Hepatocyte (in vitro differentiated cells): Measurements from ENCODE around the gene FLAD1.

Experiments
- EZH2 ChIP-seq: fragments of 200-600 bp; sonication (generic); IDR thresholded peaks from 2 replicates; pipeline ENCODE4 v1.6.1; 2016; ENCODE audit warnings: antibody characterized with exemption, mild to moderate bottlenecking, borderline replicate concordance
- TF ChIP-seq, protein P1 (sequence below): fragments of 200-600 bp; sonication (generic); IDR thresholded peaks from 2 replicates; pipeline ENCODE4 v1.5.1; 2016; ENCODE audit warnings: antibody characterized with exemption, mild to moderate bottlenecking; ENCODE audit not compliant: poor library complexity

DNA sequence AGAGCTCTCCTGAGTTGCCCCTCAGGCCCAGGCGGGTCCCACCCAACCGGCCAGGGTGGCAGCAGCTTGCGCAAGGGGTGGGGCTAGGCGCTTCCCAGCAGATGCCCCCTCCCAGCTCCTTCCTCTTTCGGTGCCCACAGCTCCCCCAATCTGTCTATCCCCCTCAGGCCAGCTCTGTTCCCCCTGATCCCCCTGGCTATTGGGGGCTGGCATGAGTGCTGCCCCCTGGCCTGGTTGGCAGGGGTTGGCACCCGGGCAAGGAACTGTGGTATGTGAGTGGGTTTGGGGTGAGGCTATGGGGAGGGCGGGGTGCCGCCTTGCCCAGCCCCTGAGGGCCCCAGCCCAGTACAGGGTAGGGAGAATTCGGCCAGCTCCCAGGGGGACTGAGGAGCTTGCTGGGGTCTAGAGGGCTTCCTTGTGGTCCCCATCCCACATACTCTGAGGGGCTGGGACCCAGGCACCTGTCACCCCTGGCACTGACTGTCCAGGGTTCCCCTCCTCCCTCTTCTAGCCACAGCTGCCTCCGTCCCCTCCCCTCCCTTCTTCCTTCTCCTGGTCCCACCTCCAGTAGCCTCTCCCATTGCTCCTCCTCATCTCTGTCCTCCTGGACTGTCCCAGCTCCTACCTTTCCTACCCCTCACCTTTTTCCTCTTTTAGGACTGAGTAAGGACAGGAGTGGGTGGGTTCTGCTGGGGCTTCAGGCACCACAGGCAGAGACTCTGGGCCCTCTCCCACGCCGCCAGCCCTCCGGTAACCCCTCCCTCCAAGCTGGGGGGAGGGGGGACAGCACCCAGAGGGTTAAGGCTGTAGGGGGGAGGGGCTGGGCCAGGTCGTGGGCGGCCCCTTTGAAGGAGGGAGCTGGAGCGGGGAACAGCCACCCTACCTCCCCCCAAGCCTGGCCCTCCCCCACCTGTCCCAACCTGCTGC is 25.1 kb downstream of the FLAD1 start:
- TF ChIP-seq, protein P1, sequence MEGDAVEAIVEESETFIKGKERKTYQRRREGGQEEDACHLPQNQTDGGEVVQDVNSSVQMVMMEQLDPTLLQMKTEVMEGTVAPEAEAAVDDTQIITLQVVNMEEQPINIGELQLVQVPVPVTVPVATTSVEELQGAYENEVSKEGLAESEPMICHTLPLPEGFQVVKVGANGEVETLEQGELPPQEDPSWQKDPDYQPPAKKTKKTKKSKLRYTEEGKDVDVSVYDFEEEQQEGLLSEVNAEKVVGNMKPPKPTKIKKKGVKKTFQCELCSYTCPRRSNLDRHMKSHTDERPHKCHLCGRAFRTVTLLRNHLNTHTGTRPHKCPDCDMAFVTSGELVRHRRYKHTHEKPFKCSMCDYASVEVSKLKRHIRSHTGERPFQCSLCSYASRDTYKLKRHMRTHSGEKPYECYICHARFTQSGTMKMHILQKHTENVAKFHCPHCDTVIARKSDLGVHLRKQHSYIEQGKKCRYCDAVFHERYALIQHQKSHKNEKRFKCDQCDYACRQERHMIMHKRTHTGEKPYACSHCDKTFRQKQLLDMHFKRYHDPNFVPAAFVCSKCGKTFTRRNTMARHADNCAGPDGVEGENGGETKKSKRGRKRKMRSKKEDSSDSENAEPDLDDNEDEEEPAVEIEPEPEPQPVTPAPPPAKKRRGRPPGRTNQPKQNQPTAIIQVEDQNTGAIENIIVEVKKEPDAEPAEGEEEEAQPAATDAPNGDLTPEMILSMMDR: no peak
- no peak for TF ChIP-seq EZH2
